ENCODE results near the gene IKZF2.
"Not testable (repeated sequence)": the region's sequence is repeated elsewhere in the genome, so short reads cannot be mapped to it uniquely, and the experiment has no call there.

The IKZF2 gene

DNA sequence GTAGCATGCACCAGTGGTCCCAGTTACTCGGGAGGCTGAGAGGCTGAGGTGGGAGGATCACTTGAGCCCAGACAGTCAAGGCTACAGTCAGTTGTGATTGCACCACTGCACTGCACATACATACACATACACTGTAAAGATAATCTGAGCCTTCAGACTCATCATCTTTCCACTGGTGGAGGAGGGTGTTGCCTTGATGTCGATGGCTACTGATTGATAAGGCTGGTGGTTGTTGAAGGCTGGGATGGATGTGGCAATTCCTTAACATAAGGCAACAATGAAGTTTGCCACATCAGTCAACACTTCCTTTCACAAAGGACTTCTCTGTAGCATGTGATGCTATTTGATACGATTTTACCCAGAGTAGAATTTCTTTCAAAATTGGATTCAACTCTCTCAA lies 118.8 kb downstream of the IKZF2 start:
- DNase-seq, result no peak

DNA sequence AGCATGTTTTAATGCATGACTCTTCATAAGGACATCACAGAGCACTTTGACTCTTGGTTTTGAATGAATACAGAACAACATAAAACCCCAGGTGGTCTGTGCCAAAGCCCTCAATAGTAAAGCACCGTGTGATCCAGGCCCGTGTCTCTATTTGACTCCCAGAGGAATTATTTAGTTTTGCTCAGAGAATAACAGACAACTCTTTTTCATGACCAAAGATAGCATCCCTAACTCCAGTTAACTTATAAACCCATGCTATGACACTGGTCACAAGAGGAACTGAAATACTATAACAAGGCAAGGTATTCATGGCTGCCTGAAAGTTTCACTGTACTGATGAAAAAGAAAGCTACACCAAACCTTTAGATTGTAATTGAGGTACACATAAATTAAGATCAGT lies 128.4 kb downstream of the IKZF2 start:
- DNase-seq, result no peak

DNA sequence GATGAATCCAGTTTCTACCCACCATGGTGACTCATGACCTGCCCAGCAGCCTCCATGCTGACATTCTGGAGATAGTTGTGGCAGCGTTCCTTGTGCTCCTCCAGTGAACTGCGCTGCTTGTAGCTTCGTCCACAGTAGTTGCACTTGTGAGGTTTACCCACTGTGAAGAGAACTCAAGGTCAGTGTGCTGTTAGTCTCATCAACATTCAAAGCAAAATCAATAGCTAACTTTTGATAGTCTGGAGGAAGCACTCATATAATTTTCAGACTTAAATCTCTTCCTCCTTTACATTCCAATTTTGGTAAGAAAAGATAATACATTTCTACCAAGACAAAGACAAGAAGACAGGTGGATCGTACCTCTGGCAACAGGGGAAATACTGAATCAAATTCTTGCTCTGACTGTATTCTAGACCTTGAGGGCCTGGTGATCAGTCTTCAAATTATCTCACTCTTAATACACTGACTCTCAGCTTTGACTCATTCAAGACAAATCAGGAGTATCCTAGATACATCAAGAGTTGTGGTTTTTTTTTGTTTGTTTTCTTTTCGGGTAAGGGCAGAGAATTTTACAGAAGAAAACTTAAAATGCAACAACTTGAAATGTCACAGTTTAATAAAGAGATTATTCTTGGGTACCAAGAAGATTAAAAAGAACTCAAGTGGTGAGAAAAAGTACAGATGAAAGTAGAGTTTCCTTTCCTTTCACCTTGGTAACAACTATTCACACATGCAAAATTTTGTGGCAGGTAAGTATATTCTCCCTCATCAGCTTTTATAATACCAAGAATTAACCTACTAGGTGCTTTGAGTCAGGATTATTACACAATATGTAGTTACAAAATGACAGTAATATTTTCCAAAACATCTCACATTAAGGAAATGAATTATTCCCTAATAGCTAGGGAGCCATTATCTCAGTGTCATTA lies 129.2 kb downstream of the IKZF2 start:
- no peak for DNase-seq

DNA sequence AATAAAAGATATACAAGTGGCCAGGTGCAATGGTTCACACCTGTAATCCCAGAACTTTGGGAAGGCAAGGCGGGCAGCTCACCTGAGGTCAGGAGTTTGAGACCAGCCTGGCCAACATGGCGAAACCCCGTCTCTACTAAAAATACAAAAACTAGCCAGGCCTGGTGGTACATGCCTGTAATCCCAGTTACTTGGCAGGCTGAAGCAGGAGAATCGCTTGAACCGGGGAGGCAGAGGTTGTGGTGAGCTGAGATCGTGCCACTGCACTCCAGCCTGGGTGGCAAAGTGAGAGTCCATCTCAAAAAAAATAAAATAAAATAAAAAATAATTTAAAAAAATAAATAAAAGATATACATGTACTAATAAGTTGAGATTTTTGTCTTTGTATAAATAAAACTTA lies 130.5 kb downstream of the IKZF2 start:
- not testable (repeated sequence) for DNase-seq

DNA sequence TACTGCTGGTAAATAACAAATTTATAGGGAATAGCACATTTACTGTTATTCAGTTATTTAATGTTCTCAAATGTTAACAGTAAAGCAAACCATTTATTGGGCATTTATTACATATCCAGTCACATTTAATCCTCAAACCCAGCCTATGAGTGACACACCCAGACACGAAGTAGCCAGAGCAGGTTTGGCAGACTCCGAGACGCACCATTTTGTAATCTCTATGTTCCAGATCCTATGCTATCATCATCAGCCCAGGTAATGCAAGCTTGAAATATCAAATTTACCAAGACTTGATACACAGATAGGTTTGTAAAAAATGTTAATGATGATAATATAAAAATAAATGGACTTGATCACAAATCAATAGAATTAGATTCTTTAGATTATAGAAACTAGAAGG lies 131.1 kb downstream of the IKZF2 start:
- DNase-seq, result no peak

DNA sequence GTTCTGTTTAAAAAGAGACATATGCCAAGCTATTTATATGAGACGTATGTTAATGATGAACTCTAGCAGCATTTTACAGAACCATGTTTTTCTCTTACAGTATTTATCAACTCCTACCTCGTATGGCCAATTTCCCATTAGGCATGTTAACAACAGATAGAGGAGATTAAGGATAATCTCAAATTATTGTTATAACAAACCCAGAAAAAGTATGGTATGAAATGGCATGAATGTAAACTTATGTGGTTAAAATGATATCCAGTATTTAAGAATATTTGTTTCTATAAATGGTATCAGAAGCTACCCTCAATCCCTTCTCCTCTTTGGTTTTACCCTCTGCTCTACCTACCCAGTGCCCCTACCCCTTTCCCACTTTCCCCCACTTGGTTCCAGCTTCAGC lies 132.0 kb downstream of the IKZF2 start:
- DNase-seq, result no peak

DNA sequence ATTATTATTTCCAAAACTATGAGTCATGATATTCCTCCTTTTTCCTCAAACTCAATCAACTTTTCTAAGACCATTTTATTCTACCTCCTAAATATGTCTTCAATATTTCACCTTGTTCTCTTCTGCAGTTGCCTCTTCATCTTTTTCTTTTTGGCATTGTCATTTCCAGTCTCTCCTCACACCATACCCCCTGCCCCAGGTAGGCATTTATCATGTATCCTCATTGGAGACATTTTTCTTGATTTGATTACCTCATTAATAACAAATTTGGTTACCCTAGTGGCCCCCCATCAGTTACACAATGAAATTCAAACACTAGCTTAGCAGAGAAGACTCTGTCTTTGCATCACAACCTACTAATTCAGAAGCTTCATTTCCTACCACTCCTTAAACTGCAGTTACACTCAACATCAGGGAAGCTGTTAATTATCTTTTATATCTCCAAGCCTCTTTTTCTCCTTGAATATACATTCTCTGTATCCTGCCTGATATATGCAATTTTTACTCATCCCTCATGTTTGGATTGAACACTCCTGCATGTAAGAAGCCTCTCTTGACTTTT lies 133.0 kb downstream of the IKZF2 start:
- DNase-seq, result no peak

DNA sequence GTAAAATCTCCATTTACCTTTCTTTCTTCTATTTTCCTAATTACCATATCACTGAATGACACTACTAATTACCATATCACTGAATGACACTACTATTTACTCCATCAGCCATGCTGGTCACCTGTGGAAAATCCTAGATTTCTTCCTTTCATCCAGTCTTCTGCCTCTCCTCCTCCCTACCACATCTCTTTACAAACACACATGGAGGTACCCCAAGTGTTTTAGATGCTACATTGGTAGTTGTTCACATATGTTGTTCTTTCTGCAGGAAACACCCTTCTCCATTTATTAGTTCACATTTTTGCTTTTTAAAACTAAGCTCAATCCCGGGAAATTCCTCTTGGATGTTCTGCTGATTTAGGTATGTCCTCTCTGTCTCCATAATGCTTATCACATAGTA lies 134.0 kb downstream of the IKZF2 start:
- no peak for DNase-seq

DNA sequence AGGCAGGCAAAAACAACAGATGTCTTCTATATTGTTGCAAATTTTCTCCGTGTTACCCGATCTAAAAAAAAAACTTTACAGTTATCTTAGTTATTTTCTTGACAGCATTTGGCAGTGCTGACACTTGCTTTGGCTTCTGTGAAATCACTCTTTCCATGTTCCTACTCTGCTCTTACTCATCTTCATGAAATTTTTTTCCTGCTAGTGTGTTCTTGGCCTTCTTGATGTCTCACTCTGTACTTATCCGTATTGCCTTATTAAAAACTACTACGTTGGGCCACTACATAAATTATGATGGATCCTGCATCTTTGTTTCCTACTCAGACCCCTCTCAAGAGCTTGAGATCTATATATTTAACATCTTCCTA lies 134.4 kb downstream of the IKZF2 start:
- DNase-seq, result no peak

DNA sequence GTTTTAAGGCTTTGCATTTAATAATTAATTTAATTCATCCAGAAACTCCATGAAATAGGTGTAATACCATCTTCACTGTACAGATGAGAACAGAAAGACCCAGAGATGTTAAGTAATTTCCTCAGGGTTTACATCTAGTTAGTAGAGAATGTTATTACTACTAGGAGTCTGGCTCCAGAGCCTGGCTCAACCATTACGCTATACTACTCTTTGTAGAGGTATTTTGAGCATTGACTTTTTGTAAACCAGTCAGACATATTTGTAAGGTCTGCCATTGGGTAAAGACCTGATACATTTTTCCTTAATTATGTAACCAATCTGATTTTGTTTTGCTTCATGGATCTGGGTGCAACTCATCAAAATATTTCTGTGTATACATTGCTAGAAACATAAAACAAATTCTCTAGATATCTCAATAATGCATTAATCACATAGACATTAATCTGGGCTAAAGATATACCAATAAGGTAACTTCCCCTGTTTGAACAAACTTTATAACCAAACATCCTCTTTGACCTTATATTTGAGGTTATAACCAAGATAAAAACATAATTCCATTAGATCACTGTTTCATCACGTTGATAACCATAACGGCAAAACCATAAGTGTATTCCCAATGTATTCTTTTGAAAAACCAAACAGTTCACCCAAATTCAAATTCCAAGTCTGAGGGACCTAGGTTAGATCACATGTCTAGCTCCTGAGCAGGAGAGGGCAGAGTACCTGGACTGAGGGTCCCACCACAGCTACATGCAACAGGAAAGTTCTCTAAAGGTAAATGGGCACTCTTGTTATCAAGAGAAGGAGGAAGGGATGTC lies 135.0 kb downstream of the IKZF2 start:
- no peak for DNase-seq

DNA sequence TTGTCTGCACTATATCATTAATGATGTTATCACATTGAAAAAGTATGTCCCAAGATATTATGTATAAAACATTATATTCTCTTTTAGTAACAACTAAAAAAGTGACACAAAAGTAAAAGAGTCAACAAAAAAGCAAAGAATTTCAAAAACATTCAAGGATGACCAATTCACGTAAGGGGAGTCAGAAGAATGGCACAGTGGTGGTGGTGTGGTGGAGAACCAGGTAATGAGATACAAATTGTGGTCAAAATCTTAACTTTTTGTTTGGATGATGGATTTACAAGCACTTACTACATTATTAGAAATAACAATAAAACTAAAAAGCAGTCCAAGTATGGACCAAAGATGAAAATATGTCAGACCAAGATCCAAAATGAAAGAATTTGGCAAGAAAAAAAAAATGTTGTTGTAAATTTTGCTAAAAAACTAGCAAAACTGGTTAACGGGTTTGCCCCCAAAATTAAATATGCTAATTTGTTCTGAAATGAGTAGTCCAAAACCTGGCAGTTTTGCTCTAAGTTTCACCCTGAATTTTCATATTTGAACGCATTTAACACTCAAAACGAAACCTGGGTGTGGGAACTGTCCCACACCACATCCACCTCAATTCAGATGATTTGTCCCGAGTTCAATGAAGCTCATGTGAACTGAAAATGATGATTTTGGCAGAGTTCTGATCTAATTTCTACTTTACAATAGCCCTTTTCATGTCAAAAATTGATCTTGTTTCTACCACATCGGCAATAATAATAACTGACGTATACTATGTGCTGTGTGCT lies 135.8 kb downstream of the IKZF2 start:
- no peak for DNase-seq

DNA sequence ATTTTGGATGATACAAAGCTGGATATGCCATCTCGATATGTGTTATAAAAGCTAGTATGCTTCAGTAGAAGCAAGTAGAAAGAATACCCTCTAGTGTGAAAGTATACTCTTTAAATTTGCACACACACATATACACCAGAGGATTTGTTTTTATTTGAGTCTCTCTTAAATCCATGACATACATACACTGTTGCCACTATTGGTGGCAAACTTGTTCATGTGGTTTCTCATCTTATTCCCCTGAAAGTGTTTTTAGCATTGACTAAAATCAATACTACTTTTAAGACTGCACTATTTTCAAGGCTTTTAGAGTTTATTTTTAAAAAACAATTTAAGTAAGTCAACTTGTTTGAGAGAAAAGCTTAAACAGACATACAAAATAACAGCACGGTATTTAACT lies 137.4 kb downstream of the IKZF2 start:
- no peak for DNase-seq

DNA sequence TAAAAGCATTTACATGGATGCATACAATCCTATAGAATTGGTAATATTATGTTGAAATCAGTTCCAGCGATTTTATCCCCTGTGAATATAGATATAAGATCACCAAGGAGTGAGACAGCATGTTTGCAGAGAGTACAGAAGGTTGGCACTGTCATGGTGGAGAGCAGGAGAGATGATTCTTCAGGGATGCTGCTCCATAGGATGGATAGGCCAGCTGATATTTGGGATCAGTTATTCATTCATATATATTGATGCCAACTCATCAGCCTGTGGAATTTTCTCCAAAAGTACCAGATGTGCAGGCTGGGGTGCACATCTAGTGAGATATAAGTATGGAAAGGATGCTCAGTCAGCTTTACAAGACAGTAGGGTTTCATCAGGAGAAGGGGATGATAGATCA lies 139.9 kb downstream of the IKZF2 start:
- DNase-seq, result no peak

DNA sequence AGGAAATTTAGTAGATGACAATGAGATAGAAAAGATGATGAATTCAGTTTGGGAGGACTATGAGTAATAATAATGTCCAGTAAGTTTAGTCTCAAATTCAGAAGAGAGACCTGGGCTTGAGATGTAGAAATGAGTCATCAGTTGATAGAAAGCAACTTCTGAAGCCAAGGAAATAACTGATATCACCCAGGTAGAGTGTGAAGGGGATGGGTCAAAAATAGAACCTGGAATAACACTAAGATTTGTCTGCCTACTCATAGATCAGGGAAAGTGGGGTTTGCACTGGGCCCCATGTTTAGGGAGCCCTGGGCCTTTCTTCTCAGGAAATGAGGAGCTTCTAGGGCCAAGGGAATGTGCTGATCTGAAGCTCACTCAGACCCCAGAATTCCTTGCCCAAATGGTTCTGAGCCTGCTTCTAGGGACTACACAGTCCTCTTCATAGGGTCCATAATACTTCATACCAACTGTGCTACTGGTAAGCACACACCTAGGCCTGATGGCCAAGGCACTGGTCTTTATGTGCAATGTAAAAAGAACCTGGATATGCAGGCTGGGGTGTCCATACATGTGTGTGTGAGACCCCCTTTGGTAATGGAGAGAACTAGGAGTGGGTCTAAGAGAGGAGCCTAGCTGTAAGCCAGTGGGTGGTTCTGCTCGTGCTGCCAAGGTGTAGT lies 141.2 kb downstream of the IKZF2 start:
- no peak for DNase-seq

DNA sequence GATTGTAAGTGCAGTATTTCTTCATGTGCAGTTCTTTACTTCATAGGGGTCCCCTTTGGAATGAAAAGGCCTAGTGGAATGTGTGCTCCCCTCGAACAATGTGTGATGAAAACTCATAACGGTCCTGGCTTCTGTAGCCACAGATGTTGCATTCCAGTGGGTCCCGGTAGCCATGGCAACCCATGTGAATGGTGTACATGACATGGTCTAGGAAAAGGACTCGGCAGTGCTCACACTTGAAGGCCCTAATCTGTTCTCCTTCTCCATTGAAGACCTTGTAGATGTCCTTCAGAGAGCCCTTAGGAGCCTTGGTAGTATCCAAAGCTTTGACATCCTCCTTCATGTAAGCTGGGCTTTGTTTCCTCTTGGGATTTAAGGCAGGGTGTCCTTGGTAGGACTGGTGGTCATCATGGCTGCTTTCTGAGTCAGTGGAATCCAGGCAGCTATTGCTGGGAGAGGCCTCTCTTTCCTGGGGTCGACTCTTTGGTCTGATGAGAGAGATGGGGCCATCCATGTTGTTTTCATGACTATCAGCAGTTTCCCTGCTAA lies 144.0 kb downstream of the IKZF2 start:
- no peak for DNase-seq

DNA sequence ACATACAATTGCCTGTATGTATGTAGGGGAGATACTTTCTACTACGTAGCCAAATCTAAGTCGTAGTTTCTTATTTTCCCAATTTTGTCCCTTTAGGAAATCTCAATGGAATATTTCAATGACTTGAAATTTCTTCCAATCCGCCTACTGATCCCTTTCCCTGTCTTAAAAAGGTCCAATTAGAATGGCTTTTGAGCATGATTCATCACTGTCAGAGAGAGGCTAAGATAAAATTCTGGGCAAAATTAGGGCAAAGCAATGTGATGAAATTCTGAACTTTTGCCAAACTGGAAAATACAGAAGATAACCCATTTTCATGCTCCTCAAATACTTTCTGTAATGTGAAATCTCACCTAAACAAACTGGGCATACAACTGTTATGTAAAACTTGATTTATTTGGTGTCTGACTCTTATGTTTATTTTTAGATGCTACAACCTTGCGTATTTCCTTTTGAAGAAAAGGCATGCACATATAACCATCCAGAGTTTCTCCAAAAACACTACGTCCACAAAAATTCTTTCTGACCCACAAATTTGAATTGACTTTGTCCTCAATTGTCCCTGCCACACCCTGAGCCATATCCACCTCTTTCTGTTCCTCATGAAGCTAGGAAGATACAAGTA lies 147.1 kb downstream of the IKZF2 start:
- DNase-seq, result no peak

DNA sequence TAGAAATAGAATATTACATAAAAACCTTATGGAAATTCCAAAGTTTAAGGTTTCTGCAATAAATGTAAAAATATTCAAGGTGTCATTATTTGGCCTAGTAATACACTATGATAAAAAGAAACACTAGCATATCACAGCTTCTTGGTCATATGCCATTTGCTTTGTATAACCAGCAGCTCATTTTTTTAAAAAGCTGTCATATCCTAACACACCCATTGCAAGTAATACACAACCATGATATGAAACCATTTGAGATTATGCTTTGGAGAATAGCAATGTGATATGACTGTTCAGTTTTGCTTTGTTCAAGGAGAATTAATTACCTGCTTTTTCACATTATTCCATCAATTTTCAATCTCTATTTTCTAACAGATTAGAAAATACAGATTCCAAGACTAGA lies 149.0 kb downstream of the IKZF2 start:
- no peak for DNase-seq

DNA sequence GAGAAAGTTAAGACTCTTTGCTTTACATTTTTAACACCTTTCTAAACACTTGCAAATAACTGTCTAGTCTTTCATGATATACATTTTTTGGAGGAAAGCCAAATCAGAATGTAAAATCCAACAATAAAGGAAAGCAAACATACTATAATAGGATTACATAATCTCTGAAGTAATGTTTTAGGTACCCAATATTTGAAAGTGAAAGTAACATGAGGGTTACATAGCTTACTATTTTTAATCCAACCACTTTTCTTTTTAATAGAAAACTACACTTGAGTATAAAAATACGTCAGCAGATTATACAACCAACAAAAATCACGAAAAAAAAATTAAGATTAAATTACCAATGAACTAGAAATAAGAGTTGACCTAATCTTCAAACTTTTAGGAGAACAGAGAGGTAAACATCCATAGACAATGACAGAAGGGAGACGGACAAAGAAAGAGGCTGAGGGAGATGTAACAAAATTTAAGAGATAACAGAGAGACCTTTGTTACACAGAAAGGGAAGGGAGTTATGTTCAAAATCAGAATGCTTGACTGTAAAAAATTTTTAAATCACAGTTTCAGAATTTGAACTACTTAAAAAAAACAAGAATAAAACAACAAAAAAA lies 150.0 kb downstream of the IKZF2 start:
- DNase-seq, result no peak

DNA sequence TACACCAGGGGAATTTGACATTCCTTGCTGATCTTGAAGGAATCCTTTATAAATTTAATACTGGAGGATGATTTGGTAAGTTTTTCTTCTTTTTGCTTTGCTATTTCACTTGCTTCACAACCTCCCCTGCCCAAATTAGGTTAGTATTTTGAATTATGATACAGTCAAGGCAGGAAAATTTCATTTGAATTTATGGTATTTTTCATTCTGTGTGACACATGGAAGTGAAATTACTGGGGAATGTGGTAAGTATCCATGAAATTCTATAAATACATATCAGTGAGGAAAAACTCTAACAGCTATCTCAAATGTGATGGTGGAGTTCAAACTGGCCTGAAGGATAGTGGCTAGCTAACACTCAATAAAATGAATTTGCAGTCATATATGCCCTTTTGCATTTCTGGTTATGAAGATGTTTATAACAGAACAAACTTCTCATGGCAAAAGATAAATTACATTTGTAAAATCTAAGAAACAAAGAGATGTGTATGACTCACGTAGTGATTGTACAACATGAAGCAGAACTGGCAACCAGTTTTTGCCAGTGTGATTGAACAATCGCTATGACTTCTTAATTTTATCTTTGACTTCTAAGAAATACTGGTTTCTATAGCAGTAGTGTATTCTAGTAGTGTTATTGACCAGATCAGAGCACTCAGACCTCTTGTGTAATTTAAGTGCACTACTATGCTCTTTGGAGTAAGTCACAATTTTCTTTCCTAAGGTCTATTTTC lies 152.6 kb downstream of the IKZF2 start:
- DNase-seq, result no peak

DNA sequence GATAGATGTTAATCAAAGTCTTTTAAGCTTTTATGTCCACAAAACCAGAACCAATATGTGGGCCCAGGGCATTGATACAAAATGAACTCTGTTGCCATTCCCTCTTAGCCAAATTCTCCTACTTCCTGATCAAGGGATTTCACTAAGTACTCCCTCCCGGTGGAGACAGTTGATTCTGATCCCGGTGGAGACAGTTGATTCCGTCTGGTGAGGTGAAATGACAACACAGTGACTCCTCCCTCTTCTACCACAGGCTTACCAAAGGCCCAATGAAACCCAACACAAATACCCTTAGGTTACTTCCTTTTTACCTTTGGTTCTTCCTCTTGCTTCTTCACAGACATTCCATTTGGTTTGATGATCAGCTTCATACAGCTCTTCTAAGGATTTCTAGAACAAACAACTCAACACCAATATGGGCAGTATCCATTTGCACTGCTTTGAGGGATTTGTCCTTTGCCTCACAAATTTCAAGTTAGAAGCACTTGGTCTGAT lies 153.8 kb downstream of the IKZF2 start:
- DNase-seq, result no peak

All from suppressor macrophage treated with lipopolysaccharide for 1 hour (primary cell).